GM23248 (cell line): ENCODE results near the gene BAD.

Experiments used
- EZH2 ChIP-seq: fragments of 200-600 bp; sonication (generic); IDR thresholded peaks from 2 replicates; pipeline ENCODE4 v1.6.1; 2018; ENCODE audit warnings: antibody characterized with exemption, mild to moderate bottlenecking; ENCODE audit not compliant: insufficient read depth, poor library complexity, severe bottlenecking
- EZH2phosphoT487 ChIP-seq: fragments of 200-600 bp; sonication (generic); IDR thresholded peaks from 2 replicates; pipeline ENCODE4 v1.6.1; 2018; ENCODE audit warnings: antibody characterized with exemption, moderate library complexity, mild to moderate bottlenecking, low read depth; ENCODE audit not compliant: insufficient read depth

DNA sequence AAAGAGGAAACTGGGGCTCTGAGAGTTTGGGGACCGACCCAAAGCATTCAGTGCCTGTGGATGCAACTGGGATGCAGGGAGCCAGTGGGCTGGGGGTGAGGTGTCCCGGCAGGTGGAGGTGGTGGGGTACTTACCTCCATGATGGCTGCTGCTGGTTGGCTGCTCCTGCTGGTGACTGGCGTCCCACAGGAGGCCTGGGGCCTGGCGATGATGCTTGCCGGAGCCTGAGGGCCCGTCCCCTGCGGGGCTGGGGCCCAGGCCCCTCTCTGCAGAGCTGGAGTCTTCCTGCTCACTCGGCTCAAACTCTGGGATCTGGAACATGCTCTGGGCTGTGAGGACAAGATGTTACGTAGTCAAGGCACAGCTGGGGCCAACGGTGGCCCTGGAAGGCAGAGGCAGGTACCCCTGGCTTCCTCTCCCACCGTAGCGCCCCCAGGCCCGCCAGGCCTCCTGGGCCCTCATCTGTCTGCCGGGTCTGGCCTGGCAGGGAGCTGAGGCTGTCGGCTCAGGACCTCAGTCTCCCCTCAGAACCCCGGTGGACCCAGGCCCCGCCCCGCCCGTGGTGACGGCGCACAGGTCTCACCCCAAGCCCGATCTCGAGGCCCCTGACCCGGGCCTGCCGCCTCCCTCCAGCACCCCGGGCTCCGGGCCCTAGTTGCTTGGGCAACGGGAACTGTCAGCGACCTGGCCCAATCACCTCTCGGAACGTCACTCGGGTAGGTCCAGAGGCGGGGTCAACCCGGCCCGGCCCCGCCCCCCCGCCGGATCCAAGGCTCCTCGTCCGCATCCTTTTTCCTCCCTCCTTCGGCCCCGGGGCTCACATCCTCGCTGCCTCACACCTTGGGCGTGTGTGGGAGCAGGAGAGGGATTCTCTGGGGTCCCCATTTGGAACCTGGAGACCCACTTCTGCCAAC, at the start of gene BAD:
- TF ChIP-seq EZH2phosphoT487 (no peak), EZH2 (no peak)
